GM19372 (cell line): ENCODE data around the gene TAF12.
"Not testable (repeated sequence)": the region's sequence is repeated elsewhere in the genome, so short reads cannot be mapped to it uniquely, and the experiment has no call there.

ENCODE experiments used
- ATAC-seq: cut with Tn5 transposase; IDR thresholded peaks from one replicate; pipeline ENCODE4 v1.9.1; 2021; ENCODE audit warnings: mild to moderate bottlenecking, low read depth, moderate library complexity; ENCODE audit not compliant: unreplicated experiment

Gene TAF12

GRCh38 chr1:28646040-28646439, 3.2 kb upstream of the TAF12 start:
- no peak for ATAC-seq

- not testable (repeated sequence) for ATAC-seq
Observed at GRCh38 chr1:28645406-28645805, 2.5 kb upstream of the TAF12 start.

GRCh38 chr1:28644494-28644893, 1.6 kb upstream of the TAF12 start:
- ATAC-seq = no peak

- peak; percentile 3 for ATAC-seq
Observed at GRCh38 chr1:28642056-28642846, 616 bp downstream of the TAF12 start.

GRCh38 chr1:28640766-28641165, 2.1 kb downstream of the TAF12 start:
- no peak for ATAC-seq

GRCh38 chr1:28632560-28632959, 10.3 kb downstream of the TAF12 start:
- ATAC-seq = no peak

- no peak for ATAC-seq
Observed at GRCh38 chr1:28631713-28632112, 11.2 kb downstream of the TAF12 start.

- ATAC-seq = no peak
Observed at GRCh38 chr1:28613175-28613574, 29.7 kb downstream of the TAF12 start.

GRCh38 chr1:28606771-28607170, 36.1 kb downstream of the TAF12 start:
- no peak for ATAC-seq

GRCh38 chr1:28604962-28605361, 37.9 kb downstream of the TAF12 start:
- ATAC-seq = no peak

- no peak for ATAC-seq
Observed at GRCh38 chr1:28604411-28604810, 38.5 kb downstream of the TAF12 start.

- ATAC-seq = no peak
Observed at GRCh38 chr1:28602536-28603439, 40.1 kb downstream of the TAF12 start.

- ATAC-seq = no peak
Observed at GRCh38 chr1:28601696-28602095, 41.2 kb downstream of the TAF12 start.

GRCh38 chr1:28596276-28596675, 46.6 kb downstream of the TAF12 start:
- not testable (repeated sequence) for ATAC-seq

GRCh38 chr1:28595412-28596191, 47.3 kb downstream of the TAF12 start:
- no peak for ATAC-seq

- ATAC-seq = not testable (repeated sequence)
Observed at GRCh38 chr1:28594686-28595411, 48.0 kb downstream of the TAF12 start.

- not testable (repeated sequence) for ATAC-seq
Observed at GRCh38 chr1:28593988-28594356, 48.9 kb downstream of the TAF12 start.

- ATAC-seq = no peak
Observed at GRCh38 chr1:28592321-28593071, 50.4 kb downstream of the TAF12 start.

GRCh38 chr1:28591708-28592320, 51.1 kb downstream of the TAF12 start, which contains the start of gene RAB42:
Gene RAB42, plus strand, starts transcription at chr1:28592265. Its CDS starts 247 bp downstream, at chr1:28592512.
- no peak for ATAC-seq
